Panc1 (cell line): ENCODE measurements around the gene PIEZO1. TPM values are rescaled to one million over a fixed set of nuclear protein-coding genes. Genes with fewer than 3 reads are reported as not detected.

Experiments
- ATAC-seq: fragments of 200-7000 bp; cut with Tn5 transposase; 2 replicates; pipeline ENCODE4 v1.9.1; 2020; ENCODE audit warnings: mild to moderate bottlenecking, moderate library complexity
- BruUV-seq: library from RNA; stranded (reverse); fragments of 400-500 nt; replicated peaks from 2 replicates; lab custom pipeline; 2021; lab: Mats Ljungman, UMichigan
- CTCF ChIA-PET: fragments of 300-600 bp; sonication (Branson Sonifier 250); formaldehyde crosslinking; loops from one replicate; lab custom pipeline; 2022; ENCODE audit warnings: antibody characterized with exemption; lab: Charles Lee
- POLR2A ChIA-PET: fragments of 300-600 bp; sonication (Branson Sonifier 250); formaldehyde crosslinking; loops from one replicate; lab custom pipeline; 2022; ENCODE audit warnings: antibody characterized with exemption; lab: Charles Lee
- DNase-seq: peaks from one replicate; pipeline ENCODE4 v3.0.0-alpha.2; 2010; ENCODE audit warnings: low read depth, low spot score
- H3K27ac ChIP-seq: 2 replicates; pipeline ENCODE4 v1.5.1; 2011; ENCODE audit warnings: mild to moderate bottlenecking, low read length, inconsistent platforms
- H3K27me3 ChIP-seq: fragments of 200-500 bp; sonication (Bioruptor generic); 2 replicates; pipeline ENCODE4 v1.6.0; 2014; ENCODE audit warnings: low read length, inconsistent platforms; ENCODE audit not compliant: control insufficient read depth, insufficient read depth
- H3K36me3 ChIP-seq: fragments of 200-500 bp; sonication (Bioruptor generic); 2 replicates; pipeline ENCODE4 v1.5.1; 2014; ENCODE audit warnings: inconsistent platforms, mild to moderate bottlenecking, low read length, moderate library complexity; ENCODE audit not compliant: control insufficient read depth, insufficient read depth
- H3K4me1 ChIP-seq: 2 replicates; pipeline ENCODE4 v1.5.1; 2011; ENCODE audit warnings: inconsistent platforms, mild to moderate bottlenecking, low read length, moderate library complexity; ENCODE audit not compliant: control insufficient read depth, insufficient read depth
- H3K4me3 ChIP-seq, 2 experiments: 2 replicates each; pipeline ENCODE4 v1.5.1; 2011 to 2012; ENCODE audit warnings: low read depth in 2 of 2, low read length in 2 of 2, mild to moderate bottlenecking in 2 of 2, inconsistent platforms in 1 of 2, moderate library complexity in 1 of 2
- H3K9me3 ChIP-seq: fragments of 200-500 bp; sonication (Bioruptor generic); 2 replicates; pipeline ENCODE4 v1.5.1; 2014; ENCODE audit warnings: low read depth, mild to moderate bottlenecking, inconsistent platforms, low read length, moderate library complexity; ENCODE audit not compliant: control insufficient read depth, insufficient read depth
- POLR2AphosphoS5 ChIP-seq: IDR thresholded peaks from 2 replicates; pipeline ENCODE4 v1.6.1; 2012; ENCODE audit warnings: mild to moderate bottlenecking, low read depth, low read length, moderate library complexity
- REST ChIP-seq, 2 experiments: IDR thresholded peaks; 2 replicates each; pipeline ENCODE4 v1.6.1; 2011 to 2012; ENCODE audit warnings: low read depth in 2 of 2, control low read depth in 1 of 2, low read length in 1 of 2, mild to moderate bottlenecking in 1 of 2, moderate library complexity in 1 of 2; ENCODE audit not compliant: insufficient read depth in 1 of 2
- SIN3A ChIP-seq: IDR thresholded peaks from 2 replicates; pipeline ENCODE4 v1.6.1; 2012; ENCODE audit warnings: low read depth, mild to moderate bottlenecking, low read length, moderate library complexity, borderline replicate concordance; ENCODE audit not compliant: insufficient read depth
- TCF7L2 ChIP-seq: IDR thresholded peaks from 2 replicates; pipeline ENCODE4 v1.6.1; 2011; ENCODE audit warnings: mild to moderate bottlenecking, low read depth, low read length, inconsistent platforms
- in situ Hi-C: cut with HindIII; loops from 2 replicates; pipeline ENCODE4 v1.10.0; 2016; ENCODE audit warnings: low sequenced_read_pairs, low pct_unique_long_range_greater_than_20kb
- intact Hi-C: fragments of 100-400 bp; cut with micrococcal nuclease; formaldehyde crosslinking; loops from one replicate; pipeline ENCODE4 v1.10.0; 2022; ENCODE audit not compliant: unreplicated experiment
- total RNA-seq: library from RNA; stranded (reverse); gene quantifications from one replicate; pipeline ENCODE4 v1.2.1, GENCODE V29; 2021; ENCODE audit not compliant: unreplicated experiment
- TF ChIP-seq, protein P1 (sequence below): fragments of 450-650 bp; IDR thresholded peaks from 2 replicates; pipeline ENCODE4 v1.5.1; 2017; ENCODE audit warnings: mild to moderate bottlenecking

Gene PIEZO1
- total RNA-seq, 1 experiment from 2014 or later = 175 TPM

DNA sequence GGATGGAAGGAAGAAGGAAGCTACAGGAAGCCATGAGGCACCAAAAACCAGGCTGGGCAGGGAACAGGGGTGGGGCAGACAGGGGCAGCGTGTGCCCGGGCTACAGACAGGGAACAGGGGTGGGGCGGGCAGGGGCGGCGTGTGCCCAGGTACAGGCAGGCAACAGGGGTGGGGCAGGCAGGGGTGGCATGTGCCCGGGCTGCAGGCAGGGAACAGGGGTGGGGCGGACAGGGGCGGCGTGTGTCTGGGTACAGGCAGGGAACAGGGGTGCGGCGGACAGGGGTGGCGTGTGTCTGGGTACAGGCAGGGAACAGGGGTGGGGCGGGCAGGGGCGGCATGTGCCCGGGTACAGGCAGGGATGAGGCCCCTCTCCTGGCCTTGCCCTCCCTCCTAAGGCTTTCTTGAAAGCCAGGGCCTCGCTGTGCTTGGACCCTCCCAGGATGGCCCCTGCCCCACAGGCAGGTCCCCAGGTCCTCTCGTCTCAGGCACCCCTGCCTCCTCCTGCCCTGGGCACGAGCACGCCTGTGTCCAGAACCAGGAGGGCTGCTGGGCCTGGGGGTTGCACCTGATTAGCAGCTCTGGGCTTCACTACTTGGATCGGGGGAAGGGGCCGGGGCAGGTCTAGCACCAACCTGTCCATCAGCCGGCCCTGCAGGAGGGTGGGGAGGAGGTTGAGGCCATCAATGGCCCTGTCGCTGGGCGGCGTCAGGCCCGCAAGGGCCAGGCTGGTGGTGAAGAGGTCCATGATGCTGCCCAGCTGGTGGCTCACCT is 41.2 kb upstream of the PIEZO1 start:
- Histone ChIP-seq H3K4me3 (no peak overlapping the region), H3K9me3 (no peaks in the 10 kb centered on the region), H3K27ac (no peak overlapping the region), H3K36me3 (no peaks in the 10 kb centered on the region), H3K4me1 (no peaks in the 10 kb centered on the region), H3K27me3 (no peaks in the 10 kb centered on the region)
- in situ Hi-C loops (no loop called here), intact Hi-C loops (no loop called here)
- CTCF ChIA-PET = no interaction called here
- ATAC-seq = no peak
- TF ChIP-seq SIN3A (no peak), POLR2AphosphoS5 (no peak), TCF7L2 (no peak), REST (IDR thresholded peaks at IDR 0.05; ENCODE audit: insufficient read depth in 1 of 2, low read depth in 2 of 2, low read length in 1 of 2) (no peak)
- TF ChIP-seq, protein P1, sequence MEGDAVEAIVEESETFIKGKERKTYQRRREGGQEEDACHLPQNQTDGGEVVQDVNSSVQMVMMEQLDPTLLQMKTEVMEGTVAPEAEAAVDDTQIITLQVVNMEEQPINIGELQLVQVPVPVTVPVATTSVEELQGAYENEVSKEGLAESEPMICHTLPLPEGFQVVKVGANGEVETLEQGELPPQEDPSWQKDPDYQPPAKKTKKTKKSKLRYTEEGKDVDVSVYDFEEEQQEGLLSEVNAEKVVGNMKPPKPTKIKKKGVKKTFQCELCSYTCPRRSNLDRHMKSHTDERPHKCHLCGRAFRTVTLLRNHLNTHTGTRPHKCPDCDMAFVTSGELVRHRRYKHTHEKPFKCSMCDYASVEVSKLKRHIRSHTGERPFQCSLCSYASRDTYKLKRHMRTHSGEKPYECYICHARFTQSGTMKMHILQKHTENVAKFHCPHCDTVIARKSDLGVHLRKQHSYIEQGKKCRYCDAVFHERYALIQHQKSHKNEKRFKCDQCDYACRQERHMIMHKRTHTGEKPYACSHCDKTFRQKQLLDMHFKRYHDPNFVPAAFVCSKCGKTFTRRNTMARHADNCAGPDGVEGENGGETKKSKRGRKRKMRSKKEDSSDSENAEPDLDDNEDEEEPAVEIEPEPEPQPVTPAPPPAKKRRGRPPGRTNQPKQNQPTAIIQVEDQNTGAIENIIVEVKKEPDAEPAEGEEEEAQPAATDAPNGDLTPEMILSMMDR = no peak
- no peak for DNase-seq
- BruUV-seq = no TSS peak
- POLR2A ChIA-PET = no interaction called here

DNA sequence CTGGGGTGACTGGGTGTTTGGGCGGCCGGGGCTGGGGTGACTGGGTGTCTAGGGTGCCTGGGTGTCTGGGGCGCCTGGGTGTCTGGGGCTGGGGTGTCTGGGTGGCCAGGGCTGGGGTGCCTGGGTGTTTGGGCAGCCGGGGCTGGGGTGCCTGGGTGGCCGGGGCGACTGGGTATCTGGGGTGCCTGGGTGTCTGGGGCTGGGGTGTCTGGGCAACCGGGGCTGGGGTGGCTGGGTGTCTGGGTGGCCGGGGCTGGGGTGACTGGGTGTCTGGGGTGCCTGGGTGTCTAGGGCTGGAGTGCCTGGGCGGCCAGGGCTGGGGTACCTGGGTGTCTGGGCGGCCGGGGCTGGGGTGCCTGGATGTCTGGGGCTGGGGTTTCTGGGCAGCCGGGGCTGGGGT is 40.1 kb upstream of the PIEZO1 start:
- no peak for DNase-seq
- in situ Hi-C loops = no loop called here
- ChIA-PET POLR2A (no interaction called here), CTCF (no interaction called here)
- intact Hi-C loops = no loop called here
- BruUV-seq = no TSS peak
- Histone ChIP-seq H3K36me3 (no peaks in the 10 kb centered on the region), H3K4me3 (no peak overlapping the region), H3K9me3 (no peaks in the 10 kb centered on the region), H3K27ac (no peak overlapping the region), H3K27me3 (no peaks in the 10 kb centered on the region), H3K4me1 (no peaks in the 10 kb centered on the region)
- no peak for ATAC-seq
- TF ChIP-seq, protein P1 = no peak
- TF ChIP-seq TCF7L2 (no peak), POLR2AphosphoS5 (no peak)
